ENCODE results near the gene PROCR.
"Not testable (repeated sequence)": the region's sequence is repeated elsewhere in the genome, so short reads cannot be mapped to it uniquely, and the experiment has no call there.

The PROCR gene

GRCh38 chr20:35165221-35166185 lies 6.4 kb upstream of the PROCR start:
- H3K4me3 ChIP-seq (ENCODE audit: low read depth, low read length) = no peak overlapping the region
- TF ChIP-seq CTCF (IDR thresholded peaks at IDR 0.05; ENCODE audit: control insufficient read depth, extremely low read depth, insufficient read depth) = no peak
- no peak for DNase-seq (ENCODE audit: low read depth)

- no peak for TF ChIP-seq CTCF (IDR thresholded peaks at IDR 0.05; ENCODE audit: control insufficient read depth, extremely low read depth, insufficient read depth)
- H3K4me3 ChIP-seq (ENCODE audit: low read depth, low read length) = no peak overlapping the region
- no peak for DNase-seq (ENCODE audit: low read depth)
Measured at GRCh38 chr20:35166242-35166830, 5.5 kb upstream of the PROCR start.

- no peak for TF ChIP-seq CTCF (IDR thresholded peaks at IDR 0.05; ENCODE audit: control insufficient read depth, extremely low read depth, insufficient read depth)
- no peak overlapping the region for H3K4me3 ChIP-seq (ENCODE audit: low read depth, low read length)
- DNase-seq (ENCODE audit: low read depth) = no peak
Measured at GRCh38 chr20:35167787-35168186, 4.1 kb upstream of the PROCR start.

GRCh38 chr20:35168701-35169409 lies 3.0 kb upstream of the PROCR start:
- not testable (repeated sequence) for H3K4me3 ChIP-seq (ENCODE audit: low read depth, low read length); DNase-seq (ENCODE audit: low read depth)

- peak overlapping the region; percentile 26; the same call in 1 of the 2 replicates for H3K4me3 ChIP-seq (ENCODE audit: low read depth, low read length)
- no peak for DNase-seq (ENCODE audit: low read depth)
- TF ChIP-seq CTCF (IDR thresholded peaks at IDR 0.05; ENCODE audit: control insufficient read depth, extremely low read depth, insufficient read depth) = no peak
Measured at GRCh38 chr20:35171438-35171752, 477 bp upstream of the PROCR start.

GRCh38 chr20:35172434-35172806 lies 548 bp downstream of the PROCR start:
- no peak for TF ChIP-seq CTCF (IDR thresholded peaks at IDR 0.05; ENCODE audit: control insufficient read depth, extremely low read depth, insufficient read depth)
- DNase-seq (ENCODE audit: low read depth) = no peak
- no peak overlapping the region for H3K4me3 ChIP-seq (ENCODE audit: low read depth, low read length)

- no peak for TF ChIP-seq CTCF (IDR thresholded peaks at IDR 0.05; ENCODE audit: control insufficient read depth, extremely low read depth, insufficient read depth)
- H3K4me3 ChIP-seq (ENCODE audit: low read depth, low read length) = no peak overlapping the region
- no peak for DNase-seq (ENCODE audit: low read depth)
Measured at GRCh38 chr20:35173576-35174192, 1.8 kb downstream of the PROCR start.
